Skeletal muscle satellite cell (primary cell): ENCODE data around the gene AFAP1.
A peak's percentile ranks its signal among the peaks of the same experiment; 100 is the strongest.

ENCODE experiments used
- H3K27me3 ChIP-seq: 2 replicates; pipeline ENCODE4 v1.7.0; 2013; ENCODE audit warnings: low read length; ENCODE audit not compliant: control insufficient read depth, insufficient read depth
- H3K36me3 ChIP-seq: 2 replicates; pipeline ENCODE4 v1.7.0; 2013; ENCODE audit warnings: mild to moderate bottlenecking, control low read depth, low read length; ENCODE audit not compliant: insufficient read depth
- H3K4me1 ChIP-seq: 2 replicates; pipeline ENCODE4 v1.7.0; 2013; ENCODE audit warnings: low read length; ENCODE audit not compliant: control insufficient read depth, insufficient read depth
- H3K4me2 ChIP-seq: 2 replicates; pipeline ENCODE4 v1.7.0; 2013; ENCODE audit warnings: mild to moderate bottlenecking, low read length
- H3K4me3 ChIP-seq: 2 replicates; pipeline ENCODE4 v1.7.0; 2013; ENCODE audit warnings: low read length
- H3K9ac ChIP-seq: 2 replicates; pipeline ENCODE4 v1.7.0; 2013; ENCODE audit warnings: mild to moderate bottlenecking, low read depth, low read length, moderate library complexity
- H3K9me3 ChIP-seq: replicated peaks from 2 replicates; pipeline ENCODE4 v1.7.0; 2013; ENCODE audit warnings: mild to moderate bottlenecking, control low read depth, low read length

The AFAP1 gene

GRCh38 chr4:7842384-7843279, 97.0 kb downstream of the AFAP1 start:
- Histone ChIP-seq H3K4me2 (peak overlapping the region; percentile 75), H3K9ac (peak overlapping the region; percentile 88), H3K4me3 (peak overlapping the region; percentile 40), H3K27me3 (no peaks in the 10 kb centered on the region), H3K4me1 (peaks cover 51% of the 10 kb centered on the region), H3K36me3 (peaks cover 57% of the 10 kb centered on the region), H3K9me3 (no peaks in the 10 kb centered on the region)

- Histone ChIP-seq H3K4me2 (peak overlapping the region; percentile 75), H3K9ac (peak overlapping the region; percentile 88)
Observed at GRCh38 chr4:7841894-7842293, 97.8 kb downstream of the AFAP1 start.

GRCh38 chr4:7841071-7841470, 98.6 kb downstream of the AFAP1 start:
- Histone ChIP-seq H3K4me1 (peaks cover 49% of the 10 kb centered on the region), H3K9ac (peak overlapping the region; percentile 88), H3K9me3 (no peaks in the 10 kb centered on the region), H3K4me3 (no peak overlapping the region), H3K27me3 (no peaks in the 10 kb centered on the region), H3K4me2 (no peak overlapping the region), H3K36me3 (peaks cover 58% of the 10 kb centered on the region)

More at GRCh38 chr4:7841894-7842293, 97.8 kb downstream of the AFAP1 start:
- H3K4me1 ChIP-seq: peaks cover 51% of the 10 kb centered on the region
- H3K27me3 ChIP-seq: no peaks in the 10 kb centered on the region
- no peaks in the 10 kb centered on the region for H3K9me3 ChIP-seq
- H3K36me3 ChIP-seq: peaks cover 55% of the 10 kb centered on the region
- H3K4me3 ChIP-seq: no peak overlapping the region

- Histone ChIP-seq H3K4me2 (no peak overlapping the region), H3K36me3 (peaks cover 58% of the 10 kb centered on the region), H3K9ac (no peak overlapping the region), H3K4me1 (peaks cover 38% of the 10 kb centered on the region), H3K27me3 (no peaks in the 10 kb centered on the region), H3K9me3 (no peaks in the 10 kb centered on the region), H3K4me3 (no peak overlapping the region)
Observed at GRCh38 chr4:7839856-7840255, 99.8 kb downstream of the AFAP1 start.

GRCh38 chr4:7838136-7838782, 101.4 kb downstream of the AFAP1 start:
- Histone ChIP-seq H3K36me3 (peaks cover 51% of the 10 kb centered on the region), H3K4me2 (no peak overlapping the region), H3K4me1 (peaks cover 22% of the 10 kb centered on the region), H3K4me3 (no peak overlapping the region), H3K9me3 (no peaks in the 10 kb centered on the region), H3K9ac (no peak overlapping the region), H3K27me3 (no peaks in the 10 kb centered on the region)

GRCh38 chr4:7837597-7838135, 102.0 kb downstream of the AFAP1 start:
- Histone ChIP-seq H3K36me3 (peaks cover 51% of the 10 kb centered on the region), H3K4me1 (peaks cover 16% of the 10 kb centered on the region), H3K9ac (no peak overlapping the region), H3K4me2 (no peak overlapping the region), H3K27me3 (no peaks in the 10 kb centered on the region), H3K4me3 (no peak overlapping the region), H3K9me3 (no peaks in the 10 kb centered on the region)

GRCh38 chr4:7831858-7832730, 107.6 kb downstream of the AFAP1 start:
- peak overlapping the region; percentile 63 for H3K9ac ChIP-seq
- no peaks in the 10 kb centered on the region for H3K27me3 ChIP-seq
- H3K36me3 ChIP-seq: peaks cover 40% of the 10 kb centered on the region
- no peak overlapping the region for H3K4me3 ChIP-seq
- H3K9me3 ChIP-seq: no peaks in the 10 kb centered on the region
- peaks cover 46% of the 10 kb centered on the region for H3K4me1 ChIP-seq
- H3K4me2 ChIP-seq: peak overlapping the region; percentile 32

- H3K4me1 ChIP-seq: peaks cover 46% of the 10 kb centered on the region
- no peaks in the 10 kb centered on the region for H3K27me3 ChIP-seq
- peaks cover 41% of the 10 kb centered on the region for H3K36me3 ChIP-seq
- no peak overlapping the region for H3K4me3 ChIP-seq
- no peaks in the 10 kb centered on the region for H3K9me3 ChIP-seq
- H3K4me2 ChIP-seq: peak overlapping the region; percentile 32
- peak overlapping the region; percentile 63 for H3K9ac ChIP-seq
Observed at GRCh38 chr4:7831330-7831729, 108.3 kb downstream of the AFAP1 start.

GRCh38 chr4:7830747-7831146, 108.9 kb downstream of the AFAP1 start:
- Histone ChIP-seq H3K4me1 (peaks cover 46% of the 10 kb centered on the region), H3K9ac (peak overlapping the region; percentile 63)

GRCh38 chr4:7829652-7830580, 109.7 kb downstream of the AFAP1 start:
- Histone ChIP-seq H3K9ac (peak overlapping the region; percentile 55), H3K36me3 (peaks cover 49% of the 10 kb centered on the region), H3K4me1 (peaks cover 46% of the 10 kb centered on the region)

More at GRCh38 chr4:7830747-7831146, 108.9 kb downstream of the AFAP1 start:
- Histone ChIP-seq H3K36me3 (peaks cover 41% of the 10 kb centered on the region), H3K4me3 (no peak overlapping the region), H3K9me3 (no peaks in the 10 kb centered on the region), H3K27me3 (no peaks in the 10 kb centered on the region), H3K4me2 (peak overlapping the region; percentile 32)

More at GRCh38 chr4:7829652-7830580, 109.7 kb downstream of the AFAP1 start:
- H3K4me3 ChIP-seq: no peak overlapping the region
- no peak overlapping the region for H3K4me2 ChIP-seq
- no peaks in the 10 kb centered on the region for H3K9me3 ChIP-seq
- no peaks in the 10 kb centered on the region for H3K27me3 ChIP-seq
